Measurements from ENCODE around the gene MAML2.
"Not testable (repeated sequence)": the region's sequence is repeated elsewhere in the genome, so short reads cannot be mapped to it uniquely, and the experiment has no call there.

The MAML2 gene

DNA sequence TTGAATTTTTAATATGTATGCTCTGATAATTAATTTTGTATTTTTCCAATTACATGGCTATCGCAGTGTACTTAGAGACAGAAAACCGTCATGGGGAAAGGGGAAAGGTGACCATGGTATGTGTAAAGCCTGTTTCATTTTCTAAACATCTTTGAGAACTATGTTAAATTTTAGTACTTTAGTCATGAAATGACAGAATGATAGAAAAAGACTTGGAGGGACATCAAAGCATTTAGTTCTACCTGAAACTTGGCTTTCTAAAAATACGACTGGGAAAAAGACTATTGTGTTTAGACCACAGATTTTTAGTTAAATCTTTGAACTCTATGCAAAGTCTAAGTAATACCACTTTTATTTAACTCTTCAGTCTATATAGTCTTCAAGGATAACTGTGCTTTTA lies 54.1 kb downstream of the MAML2 start:
- DNase-seq, result no peak

DNA sequence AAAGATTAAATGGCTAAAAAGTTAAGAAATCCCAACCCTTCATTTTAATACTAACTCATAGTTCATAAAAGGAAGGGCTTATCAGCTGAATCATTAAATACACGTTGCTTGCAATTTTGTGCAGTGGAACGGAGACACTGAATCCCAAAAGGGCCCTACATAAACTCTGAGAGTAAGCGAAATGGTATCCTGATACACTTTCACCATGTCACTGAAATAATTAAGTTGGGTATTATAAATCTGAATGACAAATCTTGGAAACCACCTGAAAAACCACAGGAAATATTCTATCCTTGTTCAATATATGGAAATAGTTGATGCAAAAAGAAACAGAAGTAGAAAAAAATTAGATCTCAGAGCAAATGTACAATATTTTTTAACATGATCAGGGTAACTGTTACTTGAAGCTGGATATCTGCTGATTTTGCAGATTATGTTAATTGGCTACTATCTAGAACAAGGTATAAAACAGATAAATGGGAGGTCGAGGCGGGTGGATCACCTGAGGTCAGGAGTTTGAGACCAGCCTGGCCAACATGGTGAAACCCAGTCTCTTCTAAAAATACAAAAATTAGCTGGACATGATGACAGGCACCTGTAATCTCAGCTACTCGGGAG lies 55.1 kb downstream of the MAML2 start:
- no peak for DNase-seq

DNA sequence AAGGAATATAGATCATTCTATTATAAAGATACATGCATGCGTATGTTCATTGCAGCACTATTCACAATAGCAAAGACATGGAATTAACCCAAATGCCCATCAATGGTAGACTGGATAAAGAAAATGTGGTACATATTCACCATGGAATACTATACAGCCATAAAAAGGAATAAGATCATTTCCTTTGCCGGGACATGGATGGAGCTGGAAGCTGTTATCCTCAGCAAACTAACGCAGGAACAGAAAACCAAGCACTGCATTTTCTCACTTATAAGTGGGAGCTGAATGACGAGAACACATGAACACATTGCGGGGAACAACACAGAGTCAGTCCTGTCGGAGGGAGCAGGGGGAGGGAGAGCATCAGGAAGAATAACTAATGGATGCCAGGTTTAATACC lies 57.0 kb downstream of the MAML2 start:
- DNase-seq, result not testable (repeated sequence)

DNA sequence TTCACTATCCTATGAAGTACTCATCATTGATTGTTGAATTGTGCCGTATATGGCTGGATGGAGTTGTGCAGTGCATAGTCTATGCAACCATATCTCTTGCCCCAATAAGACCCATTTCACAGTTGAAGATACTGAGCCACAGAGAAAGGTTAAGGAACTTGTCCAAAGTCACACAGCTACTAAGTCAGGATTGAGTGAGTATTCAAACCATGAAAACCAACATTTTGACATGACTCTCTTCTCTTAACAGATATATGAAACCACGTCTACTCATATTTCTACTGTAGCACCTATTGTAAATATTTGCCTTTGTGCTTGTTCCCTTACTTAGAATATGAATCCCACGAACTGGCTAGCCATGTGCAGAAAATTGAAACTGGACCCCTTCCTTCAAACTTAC lies 58.1 kb downstream of the MAML2 start:
- DNase-seq, result no peak

DNA sequence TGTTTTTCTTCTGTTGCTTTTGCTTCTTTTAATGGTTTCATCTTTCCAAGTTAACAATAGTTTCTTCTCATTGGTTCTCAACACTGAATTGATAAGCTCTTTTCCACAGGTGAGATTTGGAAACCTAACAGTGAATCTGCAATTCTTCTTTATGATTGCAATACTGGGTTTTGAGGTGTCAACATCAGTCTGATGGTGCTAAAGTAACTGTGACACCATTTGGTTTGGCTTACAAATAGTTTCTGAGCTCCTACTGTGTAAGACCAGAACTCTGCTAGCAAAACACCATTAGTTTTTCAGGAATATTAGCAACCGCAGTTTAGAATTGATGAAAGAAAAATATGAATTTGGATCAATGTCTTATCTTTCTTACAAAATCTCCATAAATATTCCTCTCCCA lies 58.6 kb downstream of the MAML2 start:
- no peak for DNase-seq

DNA sequence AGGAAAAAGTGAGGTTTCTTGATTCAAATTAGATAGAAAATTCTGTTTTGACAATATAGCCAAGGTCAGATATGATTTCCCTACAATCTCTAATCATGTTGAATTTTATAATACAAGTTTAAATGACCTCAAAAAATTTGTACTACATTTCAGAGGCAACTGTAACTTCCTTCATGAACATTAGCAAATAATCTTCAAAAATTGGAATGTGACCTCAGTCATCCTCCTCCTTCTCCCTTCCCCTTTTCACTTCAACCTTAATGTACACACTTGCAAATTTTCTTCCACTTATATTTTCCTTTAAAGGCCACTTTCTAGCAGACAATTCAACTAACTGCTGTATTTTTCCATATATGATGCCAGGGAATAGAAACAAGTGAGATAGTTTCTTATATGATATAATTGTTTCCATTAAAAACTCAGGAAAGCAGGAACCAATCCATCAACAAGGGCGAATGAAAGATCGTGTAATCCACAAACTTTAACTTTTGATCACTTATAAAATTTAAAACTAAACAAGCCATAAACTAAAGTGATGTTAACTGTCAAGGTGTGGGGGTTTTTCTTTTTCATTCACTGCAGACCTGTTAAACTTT lies 60.3 kb downstream of the MAML2 start:
- DNase-seq, result no peak

DNA sequence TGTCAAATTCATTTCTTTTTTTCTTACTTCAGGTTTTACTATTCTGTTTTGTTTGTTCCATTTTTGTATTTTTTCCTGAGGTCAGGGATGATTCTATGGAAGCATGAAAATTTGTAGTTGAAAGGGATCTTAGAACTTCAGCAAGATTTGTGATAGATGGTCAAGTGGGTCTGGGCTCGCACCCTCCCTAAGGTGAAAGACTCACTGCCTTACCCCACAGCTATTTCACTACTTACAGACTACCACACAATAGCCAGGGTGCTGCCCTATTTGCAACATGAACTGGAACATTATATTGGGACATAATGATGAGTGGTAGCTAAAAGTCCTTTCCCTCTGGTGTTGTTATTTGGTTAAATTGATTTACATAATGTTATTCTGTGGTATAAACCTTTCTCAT lies 62.6 kb downstream of the MAML2 start:
- no peak for DNase-seq

DNA sequence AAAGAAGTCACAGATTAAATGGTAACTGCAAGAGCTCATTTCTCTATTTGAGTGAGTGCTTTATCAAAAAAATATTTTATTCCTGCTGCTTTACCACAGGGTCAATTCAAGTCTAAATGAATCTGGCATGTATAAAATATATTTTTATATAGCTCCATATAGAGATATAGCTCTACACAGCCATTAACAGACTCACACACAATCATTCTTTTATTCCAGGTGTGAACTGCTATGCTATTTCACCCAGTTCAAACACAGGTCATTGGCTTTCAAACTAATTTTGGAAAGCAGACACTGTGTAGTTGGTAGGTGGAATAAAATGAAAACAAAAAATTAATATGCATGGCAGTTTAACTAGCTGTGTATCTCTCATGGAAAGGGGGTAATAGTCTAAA lies 63.1 kb downstream of the MAML2 start:
- no peak for DNase-seq

DNA sequence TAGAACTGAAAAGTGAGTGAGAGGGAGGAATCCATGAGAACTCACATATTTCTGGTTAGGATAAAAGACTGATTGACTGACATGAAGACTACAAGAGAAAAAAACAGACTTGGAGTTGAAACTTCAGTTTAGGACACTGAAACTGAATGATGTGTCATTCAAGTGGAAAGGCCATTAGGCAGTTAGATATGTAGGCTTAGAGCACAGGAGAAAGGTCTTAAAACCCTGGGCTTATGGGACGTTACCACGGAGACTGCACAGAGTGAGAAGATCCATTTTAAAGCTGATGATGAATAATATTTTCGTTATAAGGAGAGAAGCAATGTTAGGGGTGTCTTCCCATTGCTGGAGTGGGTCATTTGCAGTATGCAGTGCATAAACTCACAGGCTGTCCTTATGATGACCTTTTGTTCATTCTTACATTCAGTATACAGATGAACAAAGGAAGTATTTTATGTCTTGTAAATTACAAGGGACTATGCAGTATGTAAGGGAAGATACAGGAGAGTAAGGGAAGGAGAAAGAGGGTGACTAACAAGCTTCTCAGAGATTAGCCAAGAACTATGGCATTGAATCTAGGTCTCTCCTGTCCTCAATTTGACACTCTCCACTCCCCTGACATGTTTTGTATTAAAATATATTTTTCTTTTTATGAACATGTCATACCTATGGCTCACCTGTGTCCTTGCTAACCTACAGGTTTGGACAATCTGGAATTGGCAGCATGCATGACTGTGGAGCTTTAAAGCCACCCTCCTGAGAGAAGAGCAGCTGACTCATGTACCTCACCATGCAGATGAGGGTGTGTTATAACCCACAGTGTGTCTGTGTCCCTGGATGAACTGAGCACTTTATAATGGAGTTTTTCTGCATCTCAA lies 63.7 kb downstream of the MAML2 start:
- no peak for DNase-seq

DNA sequence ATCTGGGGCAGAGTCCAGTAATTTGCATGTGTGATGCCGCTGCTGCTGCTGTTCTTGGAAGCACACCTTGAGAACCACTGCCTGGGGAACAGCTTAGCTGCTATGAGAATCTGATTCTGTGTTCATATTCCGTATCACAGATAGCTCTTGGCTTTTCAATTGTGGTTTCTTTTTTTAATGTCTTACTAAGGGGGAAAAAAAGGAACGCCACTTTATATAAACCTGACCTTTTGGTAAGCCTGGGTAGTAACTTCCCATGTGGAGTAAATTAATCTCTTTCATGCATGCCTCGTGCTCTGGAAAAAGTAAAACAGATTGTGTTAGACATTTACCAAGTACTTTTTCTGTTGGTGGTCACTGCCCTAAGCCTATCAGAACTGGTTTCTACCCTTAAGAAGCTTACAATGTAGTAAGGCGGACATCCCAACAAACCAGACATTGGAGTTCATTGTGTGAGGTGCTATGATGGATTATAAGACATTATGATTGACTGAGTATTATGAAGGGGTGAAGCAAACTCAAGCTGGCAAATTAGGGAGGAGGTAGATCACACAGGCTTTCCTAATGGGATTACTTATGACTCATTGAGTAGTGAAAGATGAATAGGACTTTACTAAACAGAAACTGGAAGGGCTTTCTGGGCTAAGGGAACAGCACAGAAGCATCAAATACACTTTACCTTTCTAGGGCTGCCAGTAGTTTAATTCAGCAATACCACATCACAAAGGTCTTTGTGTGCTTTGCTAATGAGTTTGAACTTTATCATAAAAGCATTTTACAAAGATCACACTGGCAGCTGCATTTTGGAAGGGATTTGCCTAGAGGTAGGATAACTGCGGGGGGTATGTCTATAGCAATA lies 64.7 kb downstream of the MAML2 start:
- no peak for DNase-seq

DNA sequence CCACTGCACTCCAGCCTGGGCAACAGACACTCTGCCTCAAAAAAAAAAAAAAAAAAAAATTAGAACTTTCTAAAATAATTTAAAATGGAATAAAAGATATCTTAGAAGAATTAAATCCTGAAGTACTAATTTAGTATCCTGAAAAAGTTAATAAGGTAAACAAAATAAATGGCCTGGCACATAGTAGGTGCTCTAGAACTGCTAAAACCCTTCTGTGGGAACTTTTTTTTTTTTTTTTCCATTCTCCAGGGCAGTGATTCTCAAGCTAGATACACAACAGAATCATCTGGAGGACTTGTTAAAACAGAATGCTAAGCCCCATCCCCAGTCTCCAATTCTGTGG lies 65.3 kb downstream of the MAML2 start:
- DNase-seq, result no peak

DNA sequence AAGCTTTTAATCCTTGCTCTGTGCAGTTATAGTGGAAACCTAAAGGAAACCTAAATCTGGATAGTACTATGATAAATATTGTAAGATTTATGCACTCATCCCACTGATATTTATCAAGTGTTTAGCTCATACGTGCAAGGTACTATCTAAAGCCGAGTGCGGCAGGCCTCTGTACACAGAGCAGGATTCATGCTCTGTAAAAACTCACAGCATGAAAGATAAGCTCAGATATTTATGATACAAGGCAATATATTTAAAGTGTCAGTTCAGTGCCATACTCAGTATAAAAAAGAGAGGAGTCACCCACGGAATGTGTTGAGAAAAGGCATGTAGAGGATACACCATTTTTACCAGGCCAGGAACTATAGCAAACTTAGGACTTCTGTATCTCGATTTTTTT lies 66.2 kb downstream of the MAML2 start:
- DNase-seq, result no peak

DNA sequence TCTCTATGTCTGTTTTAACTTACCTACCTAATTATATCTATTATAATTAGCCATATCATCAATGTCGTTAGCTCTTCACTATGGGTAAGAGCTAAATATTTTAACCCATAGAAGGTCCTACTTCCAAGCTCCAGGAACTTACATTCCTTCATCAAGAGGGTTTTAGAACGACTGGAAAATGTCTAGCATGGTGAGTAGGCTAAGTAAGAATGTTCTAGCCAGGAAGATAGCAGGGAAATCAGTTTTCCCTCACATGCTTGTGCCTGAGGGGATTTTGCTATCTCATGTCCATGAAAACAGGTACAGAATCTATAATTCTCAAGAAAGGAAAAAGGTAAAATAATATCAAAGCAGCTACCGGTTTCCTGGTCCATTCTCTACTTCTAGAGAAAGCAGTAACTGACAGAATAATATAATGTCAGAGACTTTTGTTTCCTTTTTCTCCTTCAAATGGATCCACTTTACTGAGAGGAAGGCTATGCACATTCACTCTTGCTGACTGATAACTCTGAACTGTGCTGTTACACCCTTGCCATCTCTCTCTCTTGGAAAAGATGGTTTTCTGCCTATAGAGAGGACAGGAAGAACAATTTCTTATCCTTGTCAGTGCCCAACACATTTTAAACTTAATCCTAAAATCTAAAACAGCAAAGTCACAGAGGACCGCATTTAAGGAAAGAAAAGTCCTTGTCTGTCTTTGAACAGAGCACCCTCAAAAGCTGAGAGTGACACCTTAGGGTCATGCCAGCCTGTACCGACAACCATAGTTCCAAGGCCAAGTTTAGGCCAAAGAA lies 67.0 kb downstream of the MAML2 start:
- no peak for DNase-seq

DNA sequence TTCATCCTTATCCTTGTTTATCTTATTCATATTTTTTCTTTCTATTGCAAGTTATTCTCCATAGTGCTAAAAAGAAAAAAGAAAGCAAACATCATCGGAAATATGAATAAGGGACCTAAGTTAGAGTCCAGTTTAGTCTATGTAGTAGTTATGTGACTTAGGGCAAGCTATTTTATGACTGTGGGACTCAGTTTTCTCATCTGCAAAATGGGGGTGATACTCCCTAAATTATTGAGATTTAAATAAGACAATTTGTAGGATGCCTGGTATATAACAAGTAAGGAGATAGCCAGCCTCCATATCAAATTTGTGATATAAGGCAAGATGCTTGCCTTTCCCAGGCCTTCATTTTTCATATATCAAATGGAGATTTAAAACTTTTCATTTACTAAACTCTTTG lies 69.5 kb downstream of the MAML2 start:
- DNase-seq, result no peak

DNA sequence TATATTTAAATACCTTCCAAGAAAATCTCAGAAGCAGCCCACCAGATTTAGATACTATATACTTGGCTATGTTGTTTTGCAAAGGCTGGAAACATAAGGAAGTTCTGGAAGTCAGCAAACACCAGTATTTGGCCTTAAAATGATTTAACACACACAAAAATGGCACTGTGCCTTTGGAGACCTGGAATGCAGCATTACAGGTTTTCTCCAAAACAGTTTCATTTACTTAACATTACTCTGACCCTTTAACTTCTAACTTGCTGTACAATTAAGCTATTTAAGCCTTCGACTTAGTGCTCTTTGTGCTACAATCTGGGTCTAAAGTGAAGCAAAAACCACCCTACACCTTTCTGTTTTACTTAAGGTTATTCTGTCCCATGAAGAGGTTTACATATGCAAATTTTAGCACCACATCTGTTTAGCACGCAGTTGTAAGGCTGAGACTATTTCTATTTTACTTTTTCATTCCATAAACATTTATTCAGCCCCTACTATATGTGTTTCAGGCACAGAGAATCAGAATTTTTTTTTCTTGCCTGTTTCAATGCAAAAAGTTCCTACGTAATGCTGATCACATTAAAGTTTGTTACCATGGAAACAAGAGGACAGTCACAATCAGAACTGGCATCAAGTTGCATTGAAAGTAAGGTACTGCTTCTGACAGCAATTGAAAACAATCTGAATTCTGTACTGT lies 70.3 kb downstream of the MAML2 start:
- DNase-seq, result no peak

DNA sequence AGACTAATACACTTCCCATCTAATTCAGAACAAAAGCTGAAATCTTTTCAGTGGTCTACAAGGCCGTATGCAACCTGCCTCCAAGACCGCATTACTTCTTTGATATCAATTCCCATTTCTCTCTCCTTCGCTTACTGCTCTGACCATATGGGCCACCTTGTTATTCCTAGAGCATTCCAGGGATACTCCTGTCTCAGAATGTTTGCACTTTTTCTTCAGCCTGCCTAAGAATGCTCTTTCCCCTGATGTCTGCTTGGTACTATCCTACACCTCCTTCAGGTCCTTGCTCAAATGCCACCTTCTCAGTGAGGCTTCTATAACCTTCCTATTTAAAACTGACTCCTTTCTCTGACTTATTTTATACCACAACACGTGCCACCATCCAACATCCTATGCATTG lies 71.2 kb downstream of the MAML2 start:
- no peak for DNase-seq

DNA sequence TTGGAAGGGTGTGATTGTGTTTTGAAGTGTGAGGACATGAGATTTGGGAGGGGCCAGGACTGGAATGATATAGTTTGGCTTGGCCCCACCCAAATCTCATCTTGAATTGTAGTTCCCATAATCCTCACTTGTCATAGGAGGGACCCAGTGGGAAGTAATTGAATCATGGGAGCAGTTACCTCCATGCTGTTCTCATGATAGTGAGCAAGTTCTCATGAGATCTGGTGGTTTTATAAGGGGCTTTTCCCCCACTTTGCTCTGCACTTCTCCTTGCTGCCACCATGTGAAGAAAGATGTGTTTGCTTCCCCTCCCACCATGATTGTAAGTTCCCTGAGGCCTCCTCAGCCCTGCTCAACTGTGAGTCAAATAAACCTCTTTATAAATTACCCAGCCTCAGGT lies 71.6 kb downstream of the MAML2 start:
- not testable (repeated sequence) for DNase-seq

DNA sequence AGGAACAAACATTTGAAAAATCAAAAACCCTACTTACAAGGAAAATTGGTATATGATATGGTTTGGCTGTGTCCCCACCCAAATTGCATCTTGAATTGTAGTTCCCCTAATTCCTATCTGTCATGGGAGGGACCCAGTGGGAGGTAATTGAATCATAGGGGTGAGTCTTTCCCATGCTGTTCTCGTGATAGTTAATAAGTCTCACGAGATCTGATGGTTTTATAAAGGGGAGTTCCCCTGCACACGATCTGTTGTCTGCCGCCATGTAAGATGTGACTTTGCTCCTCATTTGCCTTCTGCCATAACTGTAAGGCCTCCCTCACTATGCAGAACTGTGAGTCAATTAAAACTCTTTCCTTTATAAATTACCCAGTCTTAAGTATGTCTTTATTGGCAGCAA lies 74.5 kb downstream of the MAML2 start:
- DNase-seq, result not testable (repeated sequence)

DNA sequence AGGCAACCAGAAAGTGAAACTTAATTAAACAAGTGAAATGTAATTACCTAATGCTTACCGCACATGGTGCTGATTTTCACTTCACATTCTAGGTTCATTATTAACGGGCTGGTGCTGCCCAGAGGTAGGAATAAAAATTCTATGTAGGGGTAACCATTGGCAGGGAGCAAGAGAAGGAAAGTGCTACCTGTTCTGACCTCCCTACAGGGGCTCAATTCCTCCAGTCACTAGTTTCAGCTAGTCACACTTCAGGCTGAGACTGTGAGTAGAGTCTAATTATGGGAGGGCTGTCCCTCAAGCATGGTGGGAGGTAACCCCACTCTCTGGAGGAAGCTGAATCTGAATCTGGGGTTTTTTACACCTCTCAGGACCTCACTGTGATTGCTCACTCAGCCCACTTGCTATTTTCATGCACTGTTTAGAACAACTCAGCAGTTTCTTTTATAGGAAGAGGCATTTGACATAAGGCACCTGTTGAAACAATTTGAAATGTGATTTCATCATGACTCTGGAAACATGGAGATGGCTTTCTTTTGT lies 75.4 kb downstream of the MAML2 start:
- DNase-seq, result no peak

DNA sequence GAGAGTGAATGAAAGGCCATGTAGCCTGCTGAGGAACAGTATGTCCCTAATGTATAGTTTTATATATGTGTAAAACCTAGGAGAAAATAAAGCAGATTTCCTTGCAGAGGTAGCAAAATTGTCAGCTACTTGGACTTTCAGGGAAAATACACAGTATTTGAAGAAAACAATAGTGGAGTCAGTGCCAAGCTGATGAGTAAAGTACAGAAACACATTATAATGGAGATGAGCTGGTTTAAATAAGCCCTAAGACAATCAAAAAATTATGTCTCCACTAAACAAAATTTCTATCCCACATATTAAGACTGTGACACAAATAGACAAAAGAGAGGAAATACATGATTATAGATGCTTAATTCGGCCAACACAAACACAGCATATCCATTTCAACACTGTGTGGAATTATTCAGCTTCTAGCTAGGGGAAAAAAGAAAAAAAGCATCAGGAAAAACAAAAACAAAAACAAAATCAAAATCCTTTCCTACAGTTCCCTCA lies 75.9 kb downstream of the MAML2 start:
- DNase-seq, result no peak

DNA sequence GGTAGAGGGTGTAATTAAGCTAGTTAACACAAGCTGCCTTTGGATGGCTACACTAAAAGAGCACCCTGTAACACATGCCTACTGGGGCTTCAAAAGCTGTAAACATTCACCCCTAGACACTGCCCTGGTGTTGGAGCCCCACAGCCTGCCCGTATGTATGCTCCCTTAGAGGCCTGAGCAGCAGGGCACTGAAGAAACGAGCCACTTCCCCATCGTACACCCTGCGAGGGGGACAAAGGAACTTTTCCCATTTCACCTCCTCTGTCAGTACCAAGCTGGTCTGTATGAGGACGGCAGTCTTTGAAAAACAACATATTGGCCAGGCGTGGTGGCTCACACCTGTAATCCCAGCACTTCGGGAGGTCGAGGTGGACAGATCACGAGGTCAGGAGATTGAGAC lies 77.0 kb downstream of the MAML2 start:
- no peak for DNase-seq
